SK-N-MC (cell line): ENCODE data around the gene ZNF366.

Experiments
- DNase-seq: peaks from one replicate; pipeline ENCODE4 v3.0.0-alpha.2; 2011; ENCODE audit warnings: low read depth, low spot score
- H3K27ac ChIP-seq: fragments of 200-600 bp; sonication (generic); 2 replicates; pipeline ENCODE4 v1.5.1; 2016; ENCODE audit warnings: mixed run types
- H3K36me3 ChIP-seq: fragments of 200-600 bp; sonication (generic); 2 replicates; pipeline ENCODE4 v1.6.1; 2017; ENCODE audit warnings: antibody characterized with exemption, low read length, mixed read lengths; ENCODE audit not compliant: insufficient read depth
- H3K4me3 ChIP-seq: fragments of 200-600 bp; sonication (generic); 2 replicates; pipeline ENCODE4 v1.5.1; 2016
- H3K9ac ChIP-seq: fragments of 200-600 bp; sonication (generic); 2 replicates; pipeline ENCODE4 v1.8.0; 2017; ENCODE audit warnings: mixed run types, mixed read lengths; ENCODE audit not compliant: insufficient read length
- H3K9me3 ChIP-seq: fragments of 200-600 bp; sonication (generic); 2 replicates; pipeline ENCODE4 v1.6.1; 2017; ENCODE audit warnings: low read depth, mild to moderate bottlenecking, antibody characterized with exemption, low read length, moderate library complexity, mixed read lengths
- EZH2 ChIP-seq: fragments of 200-600 bp; sonication (generic); IDR thresholded peaks from one replicate; pipeline ENCODE4 v1.6.1; 2017; ENCODE audit warnings: antibody characterized with exemption
- FOXP2 ChIP-seq: optimal IDR thresholded peaks from 2 replicates; pipeline ENCODE3; 2011; ENCODE audit warnings: mild to moderate bottlenecking, moderate library complexity; ENCODE audit not compliant: insufficient read depth; ENCODE audit errors: extremely low read length, control extremely low read depth
- POLR2AphosphoS5 ChIP-seq: IDR thresholded peaks from 2 replicates; pipeline ENCODE4 v1.6.1; 2012; ENCODE audit warnings: mild to moderate bottlenecking, low read depth, low read length, borderline replicate concordance

ZNF366 gene

DNA sequence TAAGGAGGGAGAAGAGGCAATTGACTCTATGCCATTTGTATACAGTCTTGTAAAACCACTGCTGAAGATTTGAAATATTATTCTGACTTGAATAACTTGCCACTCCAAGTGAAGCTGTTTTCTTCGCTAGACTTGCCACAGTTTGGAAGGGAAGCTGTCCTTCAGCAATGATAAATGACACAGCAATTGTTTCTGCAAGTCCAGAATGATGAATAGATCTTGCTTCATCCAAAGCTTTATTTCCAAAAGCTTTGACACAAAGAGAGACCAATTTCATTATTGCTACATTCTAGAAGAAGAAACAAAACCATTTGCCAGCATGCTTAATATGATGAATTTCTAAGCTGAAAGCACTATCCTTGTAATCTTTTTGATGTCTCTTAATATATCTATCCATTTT, 73.7 kb downstream of the ZNF366 start:
- Histone ChIP-seq H3K36me3 (no peaks in the 10 kb centered on the region), H3K4me3 (no peak overlapping the region), H3K27ac (no peak overlapping the region), H3K9ac (no peak overlapping the region), H3K9me3 (no peaks in the 10 kb centered on the region)
- DNase-seq: no peak
- no peak for TF ChIP-seq POLR2AphosphoS5
- no peak for TF ChIP-seq EZH2
- TF ChIP-seq FOXP2: no peak

DNA sequence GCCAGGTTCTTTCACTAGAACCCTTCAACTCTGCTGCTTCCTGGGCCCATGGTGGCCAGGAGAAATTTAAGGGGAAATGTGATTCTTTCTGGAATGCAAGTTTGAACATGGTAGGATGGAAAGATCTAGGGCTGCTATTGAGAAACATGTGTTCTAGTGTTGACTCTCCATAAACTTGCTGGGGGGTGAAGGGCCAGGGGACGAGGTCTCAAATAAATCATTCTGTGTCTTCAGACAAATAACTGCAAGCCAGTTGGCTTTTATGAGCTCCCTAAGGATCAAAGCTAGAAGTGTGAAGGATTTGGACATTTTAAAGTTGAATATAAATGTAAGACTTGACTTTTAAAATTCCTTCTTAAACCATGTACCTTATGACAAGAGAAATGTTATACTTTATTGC, 78.5 kb downstream of the ZNF366 start:
- no peak for DNase-seq
- no peaks in the 10 kb centered on the region for H3K36me3 ChIP-seq
- TF ChIP-seq EZH2: no peak
- no peak for TF ChIP-seq POLR2AphosphoS5
- TF ChIP-seq FOXP2: no peak

DNA sequence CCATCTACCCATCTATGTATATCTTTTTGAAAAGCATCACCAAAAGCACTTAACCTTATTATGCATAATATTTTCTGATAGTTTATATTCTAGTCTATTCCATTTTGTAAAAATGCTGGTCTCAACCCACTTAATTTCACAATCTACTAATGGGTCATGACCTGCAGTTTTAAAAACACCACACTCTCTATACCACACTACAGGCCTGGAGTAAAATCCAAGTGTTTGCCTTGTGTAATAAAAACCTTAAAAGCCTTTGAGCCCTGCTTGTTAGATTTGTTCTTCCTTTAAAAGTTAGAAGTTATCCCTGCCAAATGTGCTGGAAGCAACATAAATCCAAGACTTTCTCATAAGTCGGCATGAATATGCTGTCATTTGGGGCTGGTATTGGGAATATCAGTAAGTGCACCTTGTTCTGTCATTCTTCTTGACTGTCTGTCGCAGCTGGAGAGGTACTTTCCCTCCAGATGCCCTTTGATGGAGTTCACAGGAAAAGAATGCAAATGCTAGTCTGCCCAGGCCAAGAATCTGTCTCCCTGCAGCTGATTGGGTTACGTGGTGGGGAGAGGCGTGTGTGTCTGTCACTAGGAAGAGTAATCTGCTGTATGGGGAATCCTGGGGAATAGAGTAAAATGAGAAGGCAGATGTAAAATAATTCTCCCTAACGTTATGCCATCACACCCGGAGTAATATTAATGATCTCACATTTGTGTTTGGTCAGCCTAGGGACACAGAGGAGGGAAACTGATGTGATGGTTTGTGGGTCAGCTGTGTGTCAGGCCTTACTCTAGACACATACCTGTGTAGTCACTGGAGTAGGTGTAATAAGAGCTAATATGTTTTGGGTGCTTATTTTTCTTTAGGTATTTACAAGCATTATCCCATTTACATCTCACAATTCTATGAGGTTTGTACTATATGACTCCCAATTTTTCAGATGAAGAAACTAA, 79.4 kb downstream of the ZNF366 start:
- Histone ChIP-seq H3K4me3 (no peak overlapping the region), H3K9me3 (no peaks in the 10 kb centered on the region), H3K36me3 (no peaks in the 10 kb centered on the region), H3K9ac (no peak overlapping the region), H3K27ac (no peak overlapping the region)
- TF ChIP-seq POLR2AphosphoS5: no peak
- TF ChIP-seq FOXP2: no peak
- no peak for TF ChIP-seq EZH2
- DNase-seq: no peak

More for the DNA sequence above, 78.5 kb downstream of the ZNF366 start:
- Histone ChIP-seq H3K9ac (no peak overlapping the region), H3K4me3 (no peak overlapping the region), H3K27ac (no peak overlapping the region), H3K9me3 (no peaks in the 10 kb centered on the region)

DNA sequence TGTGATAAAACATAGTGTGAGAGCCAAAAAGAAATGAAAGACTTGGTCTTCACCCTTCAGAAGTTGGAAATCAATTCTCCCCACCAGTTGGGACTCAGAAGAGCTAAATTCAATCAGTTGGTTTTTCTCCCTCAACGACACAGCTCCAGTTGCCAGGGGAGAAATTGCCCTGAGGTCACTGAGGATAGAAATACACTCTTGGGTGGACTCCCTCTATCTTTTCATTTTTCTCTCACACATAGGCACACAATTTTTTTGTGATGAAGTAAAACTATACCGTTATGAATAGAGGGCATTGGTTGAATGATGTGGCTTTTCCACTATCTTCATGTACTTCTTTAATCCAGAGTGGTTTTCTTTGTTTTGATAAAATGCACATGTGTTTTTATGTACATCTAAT, 80.2 kb downstream of the ZNF366 start:
- Histone ChIP-seq H3K27ac (no peak overlapping the region), H3K9me3 (no peaks in the 10 kb centered on the region), H3K4me3 (no peak overlapping the region), H3K9ac (no peak overlapping the region), H3K36me3 (no peaks in the 10 kb centered on the region)
- DNase-seq: no peak
- TF ChIP-seq FOXP2 (no peak), POLR2AphosphoS5 (no peak), EZH2 (no peak)

DNA sequence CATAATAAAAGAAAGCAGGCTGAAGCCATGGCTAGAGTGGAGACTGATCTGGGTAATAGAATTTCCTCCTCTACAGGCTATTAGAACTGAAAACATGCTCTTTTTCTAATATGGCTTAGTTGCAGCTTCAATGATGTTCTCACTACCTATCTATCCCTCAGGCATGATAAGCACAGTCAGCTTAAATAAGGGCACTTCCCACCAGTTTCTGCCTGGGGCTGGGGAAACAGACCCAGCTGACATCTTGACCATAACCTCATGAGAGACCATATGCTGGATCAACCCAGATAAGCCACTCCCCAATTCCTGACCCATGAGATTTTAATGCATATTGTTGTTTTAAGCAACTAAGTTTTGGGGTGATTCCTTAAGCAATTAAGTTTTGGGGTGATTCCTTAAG, 81.2 kb downstream of the ZNF366 start:
- Histone ChIP-seq H3K9me3 (no peaks in the 10 kb centered on the region), H3K9ac (no peak overlapping the region), H3K27ac (no peak overlapping the region), H3K4me3 (no peak overlapping the region), H3K36me3 (no peaks in the 10 kb centered on the region)
- DNase-seq: no peak
- TF ChIP-seq POLR2AphosphoS5 (no peak), EZH2 (no peak), FOXP2 (no peak)

DNA sequence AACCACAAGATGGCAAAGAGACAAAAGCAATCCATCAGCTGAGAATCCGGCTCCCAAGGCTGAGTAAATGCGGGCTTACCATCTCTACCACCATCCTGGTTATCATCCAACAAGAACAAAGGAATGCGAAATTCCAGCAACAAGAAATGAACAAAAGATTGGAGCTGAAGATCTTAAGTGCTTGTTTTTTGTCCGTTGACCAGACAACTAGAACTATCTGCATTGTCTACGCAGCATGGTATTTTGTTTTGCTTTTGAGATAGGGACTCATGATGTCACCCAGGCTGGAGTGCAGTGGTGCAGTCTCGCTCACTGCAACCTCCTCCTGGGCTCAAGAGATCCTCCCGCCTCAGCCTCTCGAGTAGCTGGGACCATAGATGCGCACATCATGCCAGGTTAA, 88.9 kb downstream of the ZNF366 start:
- H3K9ac ChIP-seq: no peak overlapping the region
- no peak for DNase-seq
- no peak overlapping the region for H3K27ac ChIP-seq
- H3K36me3 ChIP-seq: no peaks in the 10 kb centered on the region
- H3K9me3 ChIP-seq: no peaks in the 10 kb centered on the region
- TF ChIP-seq FOXP2 (no peak), EZH2 (no peak), POLR2AphosphoS5 (no peak)
- H3K4me3 ChIP-seq: no peak overlapping the region

DNA sequence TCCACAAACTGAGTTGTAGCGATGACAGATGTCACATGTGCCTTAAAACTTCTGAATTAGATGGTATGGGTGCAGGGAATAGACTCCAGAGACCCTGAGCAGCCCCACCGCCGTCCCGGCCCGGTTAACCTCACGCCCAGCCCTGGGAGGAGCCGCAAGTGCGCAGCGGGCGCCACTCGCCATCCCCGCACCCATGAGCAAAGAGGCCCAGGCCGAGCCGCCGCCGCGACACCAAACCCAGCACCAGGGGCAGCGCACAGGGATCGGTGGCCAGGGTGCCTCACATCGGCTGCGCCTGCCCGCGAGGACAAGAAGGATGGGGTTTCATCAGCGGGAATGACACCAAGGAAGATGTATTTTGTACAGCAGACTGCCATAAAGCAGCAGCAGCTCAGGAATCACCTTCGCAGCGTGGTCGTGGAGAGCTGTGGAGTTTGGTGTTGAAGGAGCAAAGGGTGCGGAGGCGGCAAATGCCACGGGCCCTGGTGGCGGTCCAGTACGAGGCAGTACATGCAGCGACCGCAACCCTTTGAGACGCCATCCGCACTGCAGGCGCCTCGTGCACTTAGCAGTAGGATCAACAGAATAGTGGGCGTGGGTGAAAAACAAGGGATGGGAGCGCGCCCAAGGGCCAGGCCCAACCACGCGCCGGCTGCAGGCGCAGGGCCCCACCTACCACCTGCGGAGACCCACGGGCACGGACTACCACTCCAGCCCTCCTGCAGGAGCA, 89.7 kb downstream of the ZNF366 start:
- no peak for TF ChIP-seq FOXP2
- no peak for TF ChIP-seq POLR2AphosphoS5
- no peak for TF ChIP-seq EZH2
- Histone ChIP-seq H3K4me3 (no peak overlapping the region), H3K27ac (no peak overlapping the region), H3K36me3 (no peaks in the 10 kb centered on the region), H3K9ac (no peak overlapping the region), H3K9me3 (no peaks in the 10 kb centered on the region)
- DNase-seq: no peak

DNA sequence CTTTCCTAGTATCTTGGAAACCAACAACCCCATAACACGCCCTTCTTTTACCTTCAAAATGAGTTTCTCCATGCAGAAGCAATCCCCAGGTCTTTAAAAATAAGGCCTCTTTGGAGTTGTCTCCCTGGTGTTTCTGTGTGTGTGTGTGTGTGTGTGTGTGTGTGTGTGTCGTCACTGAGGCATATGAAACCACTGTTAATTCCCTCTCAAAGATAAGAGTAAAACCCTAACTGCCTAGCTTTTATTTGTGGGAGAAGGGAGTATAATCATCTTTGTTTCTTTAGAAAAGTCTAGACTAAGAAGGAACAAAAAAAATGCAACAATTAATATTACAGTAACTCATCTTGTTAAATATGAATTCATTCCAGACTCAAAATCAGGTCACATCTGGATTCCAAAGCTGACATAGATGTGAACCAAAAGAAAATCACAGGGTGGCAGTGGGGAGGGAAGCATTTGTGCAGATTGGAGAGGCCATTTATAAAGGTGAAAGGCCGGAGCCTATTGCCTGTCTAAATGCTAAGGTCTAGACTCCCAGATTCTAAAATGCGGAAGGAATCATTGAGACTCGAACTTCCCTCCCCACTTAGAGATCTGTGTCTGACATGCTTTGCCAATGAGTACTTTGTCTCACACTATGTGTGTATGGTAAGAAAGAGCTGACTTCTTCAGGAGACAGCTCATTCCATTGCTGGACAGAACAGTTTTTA, 91.4 kb downstream of the ZNF366 start:
- DNase-seq: no peak
- Histone ChIP-seq H3K36me3 (no peaks in the 10 kb centered on the region), H3K27ac (no peak overlapping the region), H3K4me3 (no peak overlapping the region), H3K9me3 (no peaks in the 10 kb centered on the region), H3K9ac (no peak overlapping the region)
- TF ChIP-seq EZH2: no peak
- no peak for TF ChIP-seq POLR2AphosphoS5
- TF ChIP-seq FOXP2: no peak
